Panc1 (cell line): ENCODE measurements around the gene USP15. TPM values are rescaled to one million over a fixed set of nuclear protein-coding genes. Genes with fewer than 3 reads are reported as not detected.

Experiments used
- ATAC-seq: fragments of 200-7000 bp; cut with Tn5 transposase; 2 replicates; pipeline ENCODE4 v1.9.1; 2020; ENCODE audit warnings: mild to moderate bottlenecking, moderate library complexity
- BruUV-seq: library from RNA; stranded (reverse); fragments of 400-500 nt; replicated peaks from 2 replicates; lab custom pipeline; 2021; lab: Mats Ljungman, UMichigan
- CTCF ChIA-PET: fragments of 300-600 bp; sonication (Branson Sonifier 250); formaldehyde crosslinking; loops from one replicate; lab custom pipeline; 2022; ENCODE audit warnings: antibody characterized with exemption; lab: Charles Lee
- POLR2A ChIA-PET: fragments of 300-600 bp; sonication (Branson Sonifier 250); formaldehyde crosslinking; loops from one replicate; lab custom pipeline; 2022; ENCODE audit warnings: antibody characterized with exemption; lab: Charles Lee
- DNase-seq: peaks from one replicate; pipeline ENCODE4 v3.0.0-alpha.2; 2010; ENCODE audit warnings: low read depth, low spot score
- H3K27ac ChIP-seq: 2 replicates; pipeline ENCODE4 v1.5.1; 2011; ENCODE audit warnings: mild to moderate bottlenecking, low read length, inconsistent platforms
- H3K27me3 ChIP-seq: fragments of 200-500 bp; sonication (Bioruptor generic); 2 replicates; pipeline ENCODE4 v1.6.0; 2014; ENCODE audit warnings: low read length, inconsistent platforms; ENCODE audit not compliant: control insufficient read depth, insufficient read depth
- H3K36me3 ChIP-seq: fragments of 200-500 bp; sonication (Bioruptor generic); 2 replicates; pipeline ENCODE4 v1.5.1; 2014; ENCODE audit warnings: inconsistent platforms, mild to moderate bottlenecking, low read length, moderate library complexity; ENCODE audit not compliant: control insufficient read depth, insufficient read depth
- H3K4me1 ChIP-seq: 2 replicates; pipeline ENCODE4 v1.5.1; 2011; ENCODE audit warnings: inconsistent platforms, mild to moderate bottlenecking, low read length, moderate library complexity; ENCODE audit not compliant: control insufficient read depth, insufficient read depth
- H3K4me3 ChIP-seq, 2 experiments: 2 replicates each; pipeline ENCODE4 v1.5.1; 2011 to 2012; ENCODE audit warnings: low read depth in 2 of 2, low read length in 2 of 2, mild to moderate bottlenecking in 2 of 2, inconsistent platforms in 1 of 2, moderate library complexity in 1 of 2
- H3K9me3 ChIP-seq: fragments of 200-500 bp; sonication (Bioruptor generic); 2 replicates; pipeline ENCODE4 v1.5.1; 2014; ENCODE audit warnings: low read depth, mild to moderate bottlenecking, inconsistent platforms, low read length, moderate library complexity; ENCODE audit not compliant: control insufficient read depth, insufficient read depth
- CTCF ChIP-seq: fragments of 450-650 bp; IDR thresholded peaks from 2 replicates; pipeline ENCODE4 v1.5.1; 2017; ENCODE audit warnings: mild to moderate bottlenecking
- POLR2AphosphoS5 ChIP-seq: IDR thresholded peaks from 2 replicates; pipeline ENCODE4 v1.6.1; 2012; ENCODE audit warnings: mild to moderate bottlenecking, low read depth, low read length, moderate library complexity
- SIN3A ChIP-seq: IDR thresholded peaks from 2 replicates; pipeline ENCODE4 v1.6.1; 2012; ENCODE audit warnings: low read depth, mild to moderate bottlenecking, low read length, moderate library complexity, borderline replicate concordance; ENCODE audit not compliant: insufficient read depth
- TCF7L2 ChIP-seq: IDR thresholded peaks from 2 replicates; pipeline ENCODE4 v1.6.1; 2011; ENCODE audit warnings: mild to moderate bottlenecking, low read depth, low read length, inconsistent platforms
- in situ Hi-C: cut with HindIII; loops from 2 replicates; pipeline ENCODE4 v1.10.0; 2016; ENCODE audit warnings: low sequenced_read_pairs, low pct_unique_long_range_greater_than_20kb
- intact Hi-C: fragments of 100-400 bp; cut with micrococcal nuclease; formaldehyde crosslinking; loops from one replicate; pipeline ENCODE4 v1.10.0; 2022; ENCODE audit not compliant: unreplicated experiment
- total RNA-seq: library from RNA; stranded (reverse); gene quantifications from one replicate; pipeline ENCODE4 v1.2.1, GENCODE V29; 2021; ENCODE audit not compliant: unreplicated experiment
- TF ChIP-seq, protein P1 (sequence below), 2 experiments: IDR thresholded peaks; 2 replicates each; pipeline ENCODE4 v1.6.1; 2011 to 2012; ENCODE audit warnings: low read depth in 2 of 2, control low read depth in 1 of 2, low read length in 1 of 2, mild to moderate bottlenecking in 1 of 2, moderate library complexity in 1 of 2; ENCODE audit not compliant: insufficient read depth in 1 of 2

USP15 gene
- total RNA-seq, 1 experiment from 2014 or later, result 35.4 TPM

- DNase-seq, result no peak
- Histone ChIP-seq H3K9me3 (no peaks in the 10 kb centered on the region), H3K27ac (no peak overlapping the region), H3K4me1 (peaks cover 4% of the 10 kb centered on the region; the same call in 1 of the 2 replicates), H3K27me3 (no peaks in the 10 kb centered on the region), H3K4me3 (no peak overlapping the region), H3K36me3 (no peaks in the 10 kb centered on the region)
- intact Hi-C loops (no loop called here), in situ Hi-C loops (no loop called here)
- no peak for ATAC-seq
- TF ChIP-seq CTCF, result no peak
- TF ChIP-seq SIN3A, result no peak
- TF ChIP-seq TCF7L2, result no peak
- TF ChIP-seq, protein P1, sequence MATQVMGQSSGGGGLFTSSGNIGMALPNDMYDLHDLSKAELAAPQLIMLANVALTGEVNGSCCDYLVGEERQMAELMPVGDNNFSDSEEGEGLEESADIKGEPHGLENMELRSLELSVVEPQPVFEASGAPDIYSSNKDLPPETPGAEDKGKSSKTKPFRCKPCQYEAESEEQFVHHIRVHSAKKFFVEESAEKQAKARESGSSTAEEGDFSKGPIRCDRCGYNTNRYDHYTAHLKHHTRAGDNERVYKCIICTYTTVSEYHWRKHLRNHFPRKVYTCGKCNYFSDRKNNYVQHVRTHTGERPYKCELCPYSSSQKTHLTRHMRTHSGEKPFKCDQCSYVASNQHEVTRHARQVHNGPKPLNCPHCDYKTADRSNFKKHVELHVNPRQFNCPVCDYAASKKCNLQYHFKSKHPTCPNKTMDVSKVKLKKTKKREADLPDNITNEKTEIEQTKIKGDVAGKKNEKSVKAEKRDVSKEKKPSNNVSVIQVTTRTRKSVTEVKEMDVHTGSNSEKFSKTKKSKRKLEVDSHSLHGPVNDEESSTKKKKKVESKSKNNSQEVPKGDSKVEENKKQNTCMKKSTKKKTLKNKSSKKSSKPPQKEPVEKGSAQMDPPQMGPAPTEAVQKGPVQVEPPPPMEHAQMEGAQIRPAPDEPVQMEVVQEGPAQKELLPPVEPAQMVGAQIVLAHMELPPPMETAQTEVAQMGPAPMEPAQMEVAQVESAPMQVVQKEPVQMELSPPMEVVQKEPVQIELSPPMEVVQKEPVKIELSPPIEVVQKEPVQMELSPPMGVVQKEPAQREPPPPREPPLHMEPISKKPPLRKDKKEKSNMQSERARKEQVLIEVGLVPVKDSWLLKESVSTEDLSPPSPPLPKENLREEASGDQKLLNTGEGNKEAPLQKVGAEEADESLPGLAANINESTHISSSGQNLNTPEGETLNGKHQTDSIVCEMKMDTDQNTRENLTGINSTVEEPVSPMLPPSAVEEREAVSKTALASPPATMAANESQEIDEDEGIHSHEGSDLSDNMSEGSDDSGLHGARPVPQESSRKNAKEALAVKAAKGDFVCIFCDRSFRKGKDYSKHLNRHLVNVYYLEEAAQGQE (IDR thresholded peaks at IDR 0.05; ENCODE audit: insufficient read depth in 1 of 2, low read depth in 2 of 2, low read length in 1 of 2), result no peak
- TF ChIP-seq POLR2AphosphoS5, result no peak
- BruUV-seq, result no TSS peak
- POLR2A ChIA-PET, result no interaction called here
- CTCF ChIA-PET, result no interaction called here
Observed at GRCh38 chr12:62279058-62279457, 18.9 kb downstream of the USP15 start.

DNA sequence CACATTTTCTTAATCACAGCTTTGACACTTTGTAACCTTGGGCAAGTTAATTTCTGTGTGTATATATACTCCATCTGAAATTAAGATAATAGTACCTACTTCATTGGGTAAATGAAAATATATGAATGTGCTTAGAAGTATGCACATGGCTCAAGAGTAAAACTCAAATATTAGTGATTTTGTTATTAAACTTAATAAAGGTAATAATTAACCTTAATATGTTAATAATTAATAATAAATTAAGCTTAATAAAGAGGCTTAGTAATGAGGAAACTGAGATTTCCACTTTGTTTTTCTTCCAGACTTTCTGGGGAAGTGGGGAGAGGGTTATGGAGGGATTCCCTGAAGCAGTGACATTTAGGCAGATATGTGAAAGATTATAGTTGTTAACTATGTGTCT is 19.8 kb downstream of the USP15 start:
- no peak for DNase-seq
- Histone ChIP-seq H3K27ac (no peak overlapping the region), H3K4me3 (no peak overlapping the region), H3K36me3 (no peaks in the 10 kb centered on the region), H3K4me1 (peaks cover 4% of the 10 kb centered on the region; the same call in 1 of the 2 replicates), H3K9me3 (no peaks in the 10 kb centered on the region), H3K27me3 (no peaks in the 10 kb centered on the region)
- ATAC-seq, result no peak
- POLR2A ChIA-PET, result no interaction called here
- in situ Hi-C loops (no loop called here), intact Hi-C loops (no loop called here)
- TF ChIP-seq CTCF, result no peak
- no peak for TF ChIP-seq SIN3A
- TF ChIP-seq TCF7L2, result no peak
- no peak for TF ChIP-seq POLR2AphosphoS5
- no TSS peak for BruUV-seq
- CTCF ChIA-PET, result no interaction called here
